Skeletal muscle cell (primary cell): ENCODE results near the gene PPT2.
"Not testable (repeated sequence)": the region's sequence is repeated elsewhere in the genome, so short reads cannot be mapped to it uniquely, and the experiment has no call there.

Experiments used
- DNase-seq: peaks from one replicate; pipeline ENCODE4 v3.0.0-alpha.2; 2010; ENCODE audit warnings: low read depth
- H3K4me3 ChIP-seq: 2 replicates; pipeline ENCODE4 v1.5.1; 2011; ENCODE audit warnings: low read depth, mild to moderate bottlenecking, control low read depth, low read length, moderate library complexity

Gene PPT2

DNA sequence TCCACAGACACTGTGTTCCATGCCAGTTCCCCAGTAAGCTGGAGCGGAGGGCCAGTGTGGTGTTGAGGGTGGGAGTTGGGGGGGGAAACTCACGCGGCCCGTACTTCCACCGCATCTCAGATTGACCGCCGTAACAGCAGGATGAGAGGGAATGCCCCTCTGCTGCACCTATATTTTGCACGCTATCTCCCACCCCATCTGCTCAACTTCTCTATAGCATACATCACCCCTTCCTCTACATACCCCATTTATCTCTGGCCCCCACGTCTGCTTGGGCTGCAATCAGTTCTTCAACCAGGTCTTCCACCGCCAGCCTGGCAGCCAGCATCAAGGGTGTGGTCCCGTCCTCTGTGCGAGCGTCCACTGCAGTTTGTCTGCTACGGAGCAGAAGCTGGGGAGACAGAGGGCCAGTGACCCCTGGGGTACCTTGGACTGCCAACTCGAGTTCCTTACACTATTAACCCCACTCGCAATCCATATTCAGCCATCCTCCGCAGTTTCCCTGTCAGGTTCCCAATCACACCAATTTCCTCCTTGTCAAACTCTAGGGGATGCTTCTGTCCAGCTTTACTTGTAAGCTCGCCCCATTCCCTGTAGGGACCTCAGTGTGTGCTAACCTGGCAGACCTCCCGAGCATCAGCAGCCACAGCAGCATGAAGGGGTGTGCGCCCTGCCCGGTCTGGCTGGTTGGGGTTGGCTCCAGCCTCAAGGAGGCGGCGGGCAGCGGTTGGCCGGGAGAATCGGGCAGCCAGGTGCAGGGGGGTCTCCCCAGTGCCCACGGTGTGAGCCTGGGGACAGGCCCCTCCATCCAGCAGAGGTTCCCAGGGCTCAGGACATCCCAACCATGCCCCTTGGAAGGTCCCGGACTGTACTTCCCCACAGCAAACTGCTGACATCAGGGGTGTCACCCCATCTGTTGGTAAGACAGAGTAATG, 43.0 kb downstream of the PPT2 start:
- peak overlapping the region; percentile 93 for H3K4me3 ChIP-seq
- no peak for DNase-seq

DNA sequence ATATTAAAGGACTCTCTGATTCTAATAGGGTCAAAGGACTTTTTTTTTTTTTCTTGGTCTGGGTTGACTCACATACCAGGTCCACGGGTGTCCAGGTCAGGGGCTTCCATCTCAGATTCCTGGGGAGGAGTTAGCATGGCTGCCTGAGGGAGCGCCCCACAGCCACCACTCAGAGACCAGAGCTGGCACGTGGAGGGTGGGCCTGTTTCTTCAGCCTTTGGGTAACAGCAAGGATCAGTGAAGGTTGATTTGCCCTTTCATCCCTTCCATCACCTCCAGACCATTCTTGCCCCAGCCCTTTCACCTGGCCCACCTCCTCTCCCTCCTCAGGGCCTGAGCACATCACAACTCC, 44.4 kb downstream of the PPT2 start:
- H3K4me3 ChIP-seq: no peak overlapping the region
- DNase-seq: no peak

GRCh38 chr6:32198866-32199265, 44.9 kb downstream of the PPT2 start:
- no peak for DNase-seq
- H3K4me3 ChIP-seq: no peak overlapping the region

DNA sequence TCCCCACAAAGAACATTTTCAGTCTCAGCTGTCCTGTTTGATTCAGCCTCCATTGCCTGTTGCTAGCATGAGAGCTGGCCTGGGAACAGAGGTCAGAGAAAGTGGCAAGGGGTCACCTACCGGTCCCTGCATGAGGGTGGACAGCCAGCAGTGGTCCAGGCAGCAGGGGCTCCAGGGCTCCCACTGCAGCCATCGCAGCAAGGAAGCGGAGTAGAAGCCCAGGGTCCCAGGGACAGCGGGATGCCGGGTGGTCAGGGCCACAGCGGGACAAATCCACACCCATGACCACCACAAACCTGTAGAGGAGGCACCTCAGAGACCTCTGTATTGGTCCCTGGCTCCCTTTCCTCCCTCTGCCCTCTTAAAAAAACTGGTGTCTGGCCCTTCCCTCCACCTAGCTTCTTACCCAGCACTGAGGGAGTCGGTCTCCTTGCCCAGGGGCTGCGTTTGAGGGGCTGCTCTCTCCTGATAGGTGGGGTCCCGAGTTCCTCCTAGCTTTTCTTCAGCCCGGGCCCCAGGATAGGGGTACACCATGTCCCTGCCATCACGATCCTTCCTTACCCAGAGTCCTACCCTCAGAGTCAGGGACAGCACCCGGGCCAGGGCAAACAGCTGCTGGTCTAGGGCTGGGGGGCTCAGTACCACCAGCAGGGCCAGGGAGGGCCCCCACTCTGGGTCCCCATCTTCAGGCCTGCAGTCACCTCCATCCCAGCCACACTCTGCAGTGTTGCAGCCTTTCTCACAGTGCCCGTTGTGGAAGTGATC, 47.0 kb downstream of the PPT2 start:
- H3K4me3 ChIP-seq: no peak overlapping the region

GRCh38 chr6:32202186-32202585, 48.2 kb downstream of the PPT2 start:
- H3K4me3 ChIP-seq: no peak overlapping the region
- no peak for DNase-seq

More for the DNA sequence above, 47.0 kb downstream of the PPT2 start:
- no peak for DNase-seq

DNA sequence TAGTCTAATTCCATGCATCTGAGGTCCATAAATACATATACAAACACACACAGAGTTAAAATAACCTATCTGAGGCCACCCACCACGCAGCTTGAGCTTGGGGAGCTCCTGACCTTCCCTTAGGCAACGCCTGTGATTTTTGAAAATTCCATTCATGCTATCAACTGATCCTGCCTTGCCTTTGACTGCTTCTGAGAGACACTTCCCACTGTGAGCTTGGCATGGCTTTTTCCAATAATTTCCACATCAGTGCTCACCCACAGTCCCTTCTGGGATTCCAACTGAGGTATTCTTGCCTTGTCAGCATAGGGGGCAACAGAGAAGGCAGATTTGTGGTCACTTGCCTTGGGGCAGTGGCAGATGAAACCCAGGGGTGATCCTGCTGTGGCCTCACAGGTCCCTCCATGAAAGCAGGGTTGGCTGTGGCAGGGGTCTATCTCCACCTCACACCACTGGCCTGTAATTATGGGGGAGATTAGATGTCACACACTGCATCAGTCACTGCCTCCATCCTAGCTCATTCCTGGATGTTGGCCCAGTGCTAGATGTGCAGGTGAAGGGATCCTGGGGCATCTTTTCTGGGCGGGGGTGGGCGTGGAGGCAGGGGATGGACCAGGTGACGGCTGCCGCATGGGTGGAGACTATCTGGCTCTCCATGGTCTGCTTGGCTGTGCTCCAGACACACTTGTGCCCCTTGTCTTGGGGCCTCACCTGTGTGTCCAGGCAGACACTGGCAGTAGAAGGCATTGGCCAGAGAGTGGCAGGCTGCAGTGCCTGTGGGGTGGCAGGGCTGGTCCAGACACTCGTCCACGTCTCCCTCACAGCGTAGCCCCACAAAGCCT, 49.7 kb downstream of the PPT2 start:
- H3K4me3 ChIP-seq: no peak overlapping the region
- no peak for DNase-seq

- H3K4me3 ChIP-seq: no peak overlapping the region
- no peak for DNase-seq
Observed at GRCh38 chr6:32204268-32204715, 50.4 kb downstream of the PPT2 start.

DNA sequence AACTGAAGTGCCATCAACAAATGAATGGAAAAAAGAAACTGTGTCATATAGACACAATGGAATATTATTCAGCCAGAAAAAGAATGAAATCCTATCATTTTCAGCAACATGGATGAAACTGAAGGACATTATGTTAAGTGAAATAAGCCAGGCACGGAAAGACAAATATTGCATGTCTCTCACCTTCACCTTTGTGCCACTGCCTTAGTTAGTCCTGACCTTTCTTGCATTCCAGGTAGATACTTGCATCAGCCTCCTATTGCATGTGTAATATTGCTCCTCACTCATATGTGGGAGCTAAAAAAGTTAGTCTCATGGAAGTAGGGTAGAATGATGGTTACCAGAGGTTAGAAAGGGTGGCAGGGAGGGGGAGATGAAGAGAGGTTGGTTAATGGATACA, 55.1 kb downstream of the PPT2 start:
- no peak overlapping the region for H3K4me3 ChIP-seq
- no peak for DNase-seq

GRCh38 chr6:32210191-32210601, 56.3 kb downstream of the PPT2 start:
- H3K4me3 ChIP-seq: no peak overlapping the region
- DNase-seq: no peak

- DNase-seq, H3K4me3 ChIP-seq: not testable (repeated sequence)
Observed at GRCh38 chr6:32211432-32211831, 57.5 kb downstream of the PPT2 start.

DNA sequence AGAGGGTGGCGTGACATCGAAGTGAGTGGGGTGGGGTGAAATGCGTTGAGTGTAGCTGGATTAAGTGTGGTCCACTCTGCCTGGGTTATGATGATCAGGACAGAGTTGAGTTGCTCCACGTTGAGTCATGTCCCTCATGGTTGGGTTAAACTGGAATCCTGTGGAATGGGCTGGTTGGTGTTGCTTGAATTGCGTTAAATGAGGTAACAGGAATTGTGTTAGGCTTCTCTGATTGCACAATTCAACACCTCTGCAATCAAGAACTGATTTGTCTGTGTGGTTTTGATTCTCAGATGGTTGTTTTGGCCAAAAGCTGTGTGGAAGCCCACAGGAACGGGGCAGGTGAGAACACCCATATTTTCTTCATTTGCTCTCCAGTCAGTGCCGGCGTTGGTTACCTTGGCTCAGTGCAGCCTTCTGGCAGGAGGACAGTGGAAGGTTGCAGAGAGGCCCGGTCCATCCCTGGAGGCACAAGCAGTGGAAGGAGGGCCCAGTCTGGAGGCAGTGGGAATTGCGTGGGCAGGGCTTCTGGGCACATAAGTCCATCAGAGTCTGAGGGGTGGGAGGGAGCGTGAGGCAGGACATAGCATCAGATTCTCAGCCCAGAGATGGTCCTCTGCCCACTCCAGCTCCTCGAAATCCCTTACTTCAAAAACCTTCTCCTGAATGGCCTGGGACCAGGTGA, 58.3 kb downstream of the PPT2 start:
- DNase-seq: no peak
- no peak overlapping the region for H3K4me3 ChIP-seq
